H1 (cell line): ENCODE results near the gene ERVFRD-1. TPM values are rescaled to one million over a fixed set of nuclear protein-coding genes. Genes with fewer than 3 reads are reported as not detected.
A peak's percentile ranks its signal among the peaks of the same experiment; 100 is the strongest.

ENCODE experiments used
- CTCF ChIA-PET: fragments of 300-600 bp; sonication (Branson Sonifier 250); formaldehyde crosslinking; loops from one replicate; lab custom pipeline; 2021; ENCODE audit not compliant: partially characterized antibody; lab: Charles Lee
- POLR2A ChIA-PET: fragments of 300-600 bp; sonication (Branson Sonifier 250); formaldehyde crosslinking; loops from one replicate; lab custom pipeline; 2021; ENCODE audit warnings: inconsistent platforms; ENCODE audit not compliant: partially characterized antibody; lab: Charles Lee
- DNase-seq, 2 experiments: peaks; one replicate each; pipeline versions ENCODE4 v3.0.0 to v3.0.0-alpha.2; 2010 to 2022; ENCODE audit warnings: low spot score in 2 of 2, low read depth in 1 of 2, mixed read lengths in 1 of 2
- FAIRE-seq: peaks from 2 replicates; lab custom pipeline; 2011; peaks lifted over from hg19 to GRCh38; lab: Jason Lieb, UNC
- H2AFZ ChIP-seq: 2 replicates; pipeline ENCODE4 v1.8.1; 2012; ENCODE audit warnings: low read length, inconsistent platforms
- H2AK5ac ChIP-seq: 2 replicates; pipeline ENCODE4 v1.6.1; 2013; ENCODE audit warnings: low read depth, low read length
- H2BK120ac ChIP-seq: replicated peaks from 2 replicates; pipeline ENCODE3; 2013; ENCODE audit warnings: low read depth, low read length, inconsistent platforms
- H2BK12ac ChIP-seq: 2 replicates; pipeline ENCODE4 v1.6.1; 2013; ENCODE audit warnings: low read depth, low read length
- H2BK15ac ChIP-seq: 2 replicates; pipeline ENCODE4 v1.6.1; 2013; ENCODE audit warnings: low read length
- H2BK20ac ChIP-seq: 2 replicates; pipeline ENCODE4 v1.6.1; 2013; ENCODE audit warnings: low read length
- H2BK5ac ChIP-seq: 2 replicates; pipeline ENCODE4 v1.6.1; 2013; ENCODE audit warnings: low read depth, low read length
- H3K14ac ChIP-seq: 2 replicates; pipeline ENCODE4 v1.6.1; 2013; ENCODE audit warnings: inconsistent platforms; ENCODE audit not compliant: insufficient read length
- H3K18ac ChIP-seq: 2 replicates; pipeline ENCODE4 v1.6.1; 2013; ENCODE audit warnings: low read length; ENCODE audit errors: extremely low read depth
- H3K23ac ChIP-seq: 2 replicates; pipeline ENCODE4 v1.6.1; 2013; ENCODE audit warnings: inconsistent platforms; ENCODE audit not compliant: insufficient read length
- H3K23me2 ChIP-seq: 2 replicates; pipeline ENCODE4 v1.6.1; 2013; ENCODE audit warnings: low read depth, low read length
- H3K27ac ChIP-seq: 2 replicates; pipeline ENCODE4 v1.6.1; 2011; ENCODE audit warnings: low read depth, low read length, inconsistent platforms
- H3K27me3 ChIP-seq, 4 experiments: replicated peaks in 1 of 4; 1 replicate in 1 of 4; 2 replicates in 3 of 4; pipeline versions ENCODE4 v1.6.1 to v1.8.1; 2011 to 2013; ENCODE audit warnings: low read length in 3 of 4, mild to moderate bottlenecking in 3 of 4, inconsistent platforms in 2 of 4, mixed read lengths in 2 of 4, moderate library complexity in 1 of 4; ENCODE audit not compliant: control insufficient read depth in 3 of 4, insufficient read depth in 3 of 4; ENCODE audit errors: extremely low read depth in 1 of 4
- H3K36me3 ChIP-seq, 4 experiments: 2 replicates each; pipeline versions ENCODE4 v1.6.1 to v1.8.1; 2011 to 2013; ENCODE audit warnings: mild to moderate bottlenecking in 4 of 4, low read length in 3 of 4, moderate library complexity in 2 of 4, control low read depth in 1 of 4, inconsistent platforms in 1 of 4; ENCODE audit not compliant: insufficient read depth in 4 of 4, control insufficient read depth in 2 of 4
- H3K4ac ChIP-seq: replicated peaks from 2 replicates; pipeline ENCODE3; 2013; ENCODE audit warnings: low read length, low read depth, mixed read lengths, inconsistent platforms; ENCODE audit not compliant: insufficient read length
- H3K4me1 ChIP-seq, 4 experiments: replicated peaks in 1 of 4; 1 replicate in 1 of 4; 2 replicates in 3 of 4; pipeline versions ENCODE4 v1.6.1 to v1.8.1; 2011 to 2013; ENCODE audit warnings: low read length in 3 of 4, inconsistent platforms in 2 of 4, mixed read lengths in 1 of 4; ENCODE audit not compliant: insufficient read depth in 4 of 4, control insufficient read depth in 3 of 4
- H3K4me2 ChIP-seq, 2 experiments: 2 replicates each; pipeline versions ENCODE4 v1.6.1 to v1.8.1; 2011 to 2013; ENCODE audit warnings: low read depth in 2 of 2, low read length in 2 of 2, control low read depth in 1 of 2, inconsistent platforms in 1 of 2, mild to moderate bottlenecking in 1 of 2; ENCODE audit not compliant: insufficient read depth in 1 of 2
- H3K4me3 ChIP-seq, 4 experiments: fragments of 200-600, 300-600 bp in 1 of 4; sonication (generic), shearing (Covaris generic), sonication (Bioruptor Twin) in 1 of 4; 2 replicates each; pipeline versions ENCODE4 v1.5.1 to v1.8.1; 2011 to 2016; ENCODE audit warnings: low read length in 4 of 4, low read depth in 3 of 4, control low read depth in 2 of 4, inconsistent platforms in 2 of 4, mild to moderate bottlenecking in 2 of 4, mixed read lengths in 1 of 4, moderate library complexity in 1 of 4; ENCODE audit not compliant: insufficient read depth in 2 of 4; ENCODE audit errors: extremely low read depth in 1 of 4
- H3K56ac ChIP-seq: replicated peaks from 2 replicates; pipeline ENCODE3; 2013; ENCODE audit warnings: low read depth, mild to moderate bottlenecking, mixed read lengths, low read length, inconsistent platforms; ENCODE audit not compliant: insufficient read length
- H3K79me1 ChIP-seq: 2 replicates; pipeline ENCODE4 v1.6.1; 2013; ENCODE audit warnings: low read depth, low read length, control low read depth
- H3K79me2 ChIP-seq, 2 experiments: 2 replicates each; pipeline versions ENCODE4 v1.6.1 to v1.8.1; 2012 to 2013; ENCODE audit warnings: low read length in 2 of 2, mild to moderate bottlenecking in 2 of 2, inconsistent platforms in 1 of 2; ENCODE audit not compliant: insufficient read depth in 2 of 2, control insufficient read depth in 1 of 2
- H3K9ac ChIP-seq, 4 experiments: replicated peaks in 1 of 4; 1 replicate in 1 of 4; 2 replicates in 3 of 4; pipeline versions ENCODE4 v1.6.1 to v1.8.1; 2011 to 2013; ENCODE audit warnings: low read depth in 3 of 4, low read length in 3 of 4, control low read depth in 2 of 4, mild to moderate bottlenecking in 2 of 4, moderate library complexity in 2 of 4, inconsistent platforms in 1 of 4; ENCODE audit errors: extremely low read depth in 1 of 4
- H3K9me3 ChIP-seq, 2 experiments: 2 replicates each; pipeline versions ENCODE4 v1.6.1 to v1.8.1; 2012 to 2013; ENCODE audit warnings: mild to moderate bottlenecking in 2 of 2, moderate library complexity in 2 of 2, control low read depth in 1 of 2, inconsistent platforms in 1 of 2, low read depth in 1 of 2, low read length in 1 of 2, mixed read lengths in 1 of 2; ENCODE audit not compliant: insufficient read depth in 2 of 2
- H4K20me1 ChIP-seq, 2 experiments: replicated peaks in 1 of 2; 2 replicates each; pipeline versions ENCODE3 to v1.8.1; 2011 to 2013; ENCODE audit warnings: inconsistent platforms in 2 of 2, low read length in 2 of 2, mild to moderate bottlenecking in 1 of 2; ENCODE audit not compliant: insufficient read depth in 2 of 2, control insufficient read depth in 1 of 2
- H4K5ac ChIP-seq: 2 replicates; pipeline ENCODE4 v1.6.1; 2013; ENCODE audit warnings: low read length, low read depth, mixed read lengths, inconsistent platforms; ENCODE audit not compliant: insufficient read length
- H4K8ac ChIP-seq: 2 replicates; pipeline ENCODE4 v1.8.0; 2013; ENCODE audit warnings: mild to moderate bottlenecking, moderate library complexity, low read length, inconsistent platforms; ENCODE audit not compliant: insufficient read depth; ENCODE audit errors: extremely low read depth
- H4K91ac ChIP-seq: replicated peaks from 2 replicates; pipeline ENCODE3; 2013; ENCODE audit warnings: low read length, mixed read lengths, inconsistent platforms; ENCODE audit not compliant: insufficient read length
- RAD21 ChIP-seq, 2 experiments: IDR thresholded peaks in 1 of 2; conservative IDR thresholded peaks in 1 of 2; 2 replicates each; pipeline ENCODE4 v1.6.1; 2011; ENCODE audit warnings: low read depth in 2 of 2, low read length in 2 of 2, improper control_type of control experiment in 1 of 2, inconsistent platforms in 1 of 2, mild to moderate bottlenecking in 1 of 2, moderate library complexity in 1 of 2
- WGBS, 2 experiments: shearing (Covaris generic) in 1 of 2; methylation state at CpG; one replicate each; pipeline versions ENCODE4 v1.1.6 to v1.1.7; 2013 to 2015; ENCODE audit warnings: low lambda C conversion rate in 2 of 2, mixed read lengths in 2 of 2, inconsistent platforms in 1 of 2, low coverage in 1 of 2, missing lambda C conversion rate in 1 of 2; ENCODE audit not compliant: insufficient replicate concordance in 2 of 2, insufficient coverage in 1 of 2, insufficient read length in 1 of 2; ENCODE audit errors: extremely low coverage in 1 of 2, missing lambda C conversion rate in 1 of 2; 5-methylcytosine and 5-hydroxymethylcytosine counted together
- polyA plus RNA-seq, 7 experiments: library from polyadenylated mRNA; depleted of rRNA in 3 of 7; stranded (reverse) in 5 of 7; unstranded in 2 of 7; fragments of >200 nt in 5 of 7; fragments of 200-250 nt in 2 of 7; gene quantifications; 1 replicate in 5 of 7; 2 replicates in 1 of 7; 4 replicates in 1 of 7; pipeline versions ENCODE4 v1.2.1 to v1.2.3, GENCODE V29; 2011 to 2013; ENCODE audit warnings: missing spikeins in 2 of 7, mixed read lengths in 2 of 7
- total RNA-seq: library from RNA; stranded (reverse); fragmentation: NEBNext Ultra II Directional; extraction: Animal tissue kit (Norgen Biotek cat#: 25700); gene quantifications from 2 replicates; pipeline ENCODE4 v1.2.1, GENCODE V29; 2021
- TF ChIP-seq, protein P1 (sequence below): IDR thresholded peaks from 2 replicates; pipeline ENCODE4 v1.6.1; 2012; ENCODE audit warnings: low read length, inconsistent platforms

ERVFRD-1 gene
- total and polyA plus RNA-seq, 2 of the 8 experiments (the other 6 are each of a cell fraction or from before 2014, with no cell fraction given): not detected

DNA sequence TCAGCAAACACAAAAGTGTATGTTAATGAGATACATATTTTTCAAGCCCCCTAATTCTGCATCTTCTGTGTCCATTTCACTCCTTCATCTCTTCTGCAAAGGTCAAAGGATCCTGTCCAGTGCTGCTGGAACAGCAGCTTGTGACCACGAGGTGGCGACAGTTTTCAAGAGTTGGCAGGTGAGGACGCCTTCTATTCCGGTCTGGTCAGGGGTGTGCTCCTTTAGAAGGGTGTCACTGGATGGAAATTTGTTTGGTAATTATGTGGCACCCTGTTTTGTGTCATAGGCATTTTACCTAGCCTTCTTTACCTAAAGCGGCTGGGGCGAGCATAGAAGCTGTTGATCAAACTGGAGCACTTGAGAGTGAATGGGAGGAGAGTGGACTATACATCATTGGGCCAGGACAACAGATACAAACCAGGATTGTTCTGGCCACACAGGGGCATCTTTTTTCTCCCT lies 32.9 kb upstream of the ERVFRD-1 start:
- no peaks in the 10 kb centered on the region for H3K23me2 ChIP-seq
- H4K91ac ChIP-seq: peak overlapping the region; percentile 5
- peak overlapping the region; percentile 35 for H3K4ac ChIP-seq
- no peak overlapping the region for H3K56ac ChIP-seq
- no peak overlapping the region for H4K5ac ChIP-seq
- H3K23ac ChIP-seq: no peak overlapping the region
- H3K9ac ChIP-seq: no peak overlapping the region
- H2BK15ac ChIP-seq: no peak overlapping the region
- H3K79me2 ChIP-seq: no peaks in the 10 kb centered on the region
- 41% methylated on average over 6 of the region's 6 CpGs; no CpG with 5 or more reads in 1 of the 2 experiments for WGBS, 2 experiments
- H3K4me3 ChIP-seq: no peak overlapping the region
- H3K14ac ChIP-seq: no peak overlapping the region
- ChIA-PET CTCF (interaction anchor here (0.6 to 4.5 kb wide), 20 partner anchors 11 to 464 kb away, joined by 3 to 82 read pairs (median 3); no protein-coding TSS in a partner anchor), POLR2A (interaction anchor here (1.1 kb wide), 1 partner anchor 351 kb away, joined by 3 read pairs; no protein-coding TSS in a partner anchor)
- no peak overlapping the region for H2BK12ac ChIP-seq
- no peaks in the 10 kb centered on the region for H3K27me3 ChIP-seq
- H3K9me3 ChIP-seq: no peaks in the 10 kb centered on the region
- H3K4me2 ChIP-seq: no peak overlapping the region
- DNase-seq (peak; percentile 38 to 82), FAIRE-seq (peak; percentile 80)
- H2BK5ac ChIP-seq: no peak overlapping the region
- no peak overlapping the region for H4K8ac ChIP-seq
- H3K4me1 ChIP-seq: peaks cover 0 to 7% (median 4%) of the 10 kb centered on the region in 4 experiments; a peak in 3 of 7 replicates
- H2BK120ac ChIP-seq: no peak overlapping the region
- no peaks in the 10 kb centered on the region for H4K20me1 ChIP-seq
- H2BK20ac ChIP-seq: no peak overlapping the region
- H3K18ac ChIP-seq: no peak overlapping the region
- H3K27ac ChIP-seq: no peak overlapping the region
- H2AK5ac ChIP-seq: no peak overlapping the region
- H2AFZ ChIP-seq: no peak overlapping the region
- no peaks in the 10 kb centered on the region for H3K79me1 ChIP-seq
- H3K36me3 ChIP-seq: no peaks in the 10 kb centered on the region
- TF ChIP-seq, protein P1, sequence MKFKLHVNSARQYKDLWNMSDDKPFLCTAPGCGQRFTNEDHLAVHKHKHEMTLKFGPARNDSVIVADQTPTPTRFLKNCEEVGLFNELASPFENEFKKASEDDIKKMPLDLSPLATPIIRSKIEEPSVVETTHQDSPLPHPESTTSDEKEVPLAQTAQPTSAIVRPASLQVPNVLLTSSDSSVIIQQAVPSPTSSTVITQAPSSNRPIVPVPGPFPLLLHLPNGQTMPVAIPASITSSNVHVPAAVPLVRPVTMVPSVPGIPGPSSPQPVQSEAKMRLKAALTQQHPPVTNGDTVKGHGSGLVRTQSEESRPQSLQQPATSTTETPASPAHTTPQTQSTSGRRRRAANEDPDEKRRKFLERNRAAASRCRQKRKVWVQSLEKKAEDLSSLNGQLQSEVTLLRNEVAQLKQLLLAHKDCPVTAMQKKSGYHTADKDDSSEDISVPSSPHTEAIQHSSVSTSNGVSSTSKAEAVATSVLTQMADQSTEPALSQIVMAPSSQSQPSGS: no peak
- peak; percentile 96 to 97 for TF ChIP-seq RAD21 (IDR thresholded peaks at IDR 0.05 in 1 of 2, conservative IDR thresholded peaks at IDR 0.05 in 1 of 2; ENCODE audit: low read depth in 2 of 2, low read length in 2 of 2)
